HG03103 (cell line): ENCODE data around the gene IL12RB1.
"Not testable (repeated sequence)": the region's sequence is repeated elsewhere in the genome, so short reads cannot be mapped to it uniquely, and the experiment has no call there.

Source experiments
- ATAC-seq: cut with Tn5 transposase; IDR thresholded peaks from one replicate; pipeline ENCODE4 v1.9.1; 2021; ENCODE audit warnings: low read depth; ENCODE audit not compliant: unreplicated experiment

The IL12RB1 gene

DNA sequence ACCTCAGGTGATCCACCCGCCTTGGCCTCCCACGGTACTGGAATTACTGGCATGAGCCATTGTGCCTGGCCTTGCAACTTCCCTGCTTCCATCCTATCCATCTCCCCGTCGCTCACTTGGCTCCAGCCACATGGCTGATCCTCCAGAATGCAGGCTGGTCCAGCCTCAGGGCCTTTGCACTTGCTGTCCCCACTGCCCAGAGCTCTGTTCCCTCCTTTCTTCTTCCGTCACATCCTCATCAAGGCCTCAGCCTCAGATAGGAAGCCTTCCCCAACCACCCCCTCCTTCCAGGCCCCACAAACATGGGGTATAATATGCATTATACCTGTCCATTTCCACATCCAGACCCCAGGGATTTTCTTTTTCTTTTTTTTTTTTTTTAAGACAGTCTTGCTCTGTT lies 27.1 kb upstream of the IL12RB1 start:
- ATAC-seq: no peak

DNA sequence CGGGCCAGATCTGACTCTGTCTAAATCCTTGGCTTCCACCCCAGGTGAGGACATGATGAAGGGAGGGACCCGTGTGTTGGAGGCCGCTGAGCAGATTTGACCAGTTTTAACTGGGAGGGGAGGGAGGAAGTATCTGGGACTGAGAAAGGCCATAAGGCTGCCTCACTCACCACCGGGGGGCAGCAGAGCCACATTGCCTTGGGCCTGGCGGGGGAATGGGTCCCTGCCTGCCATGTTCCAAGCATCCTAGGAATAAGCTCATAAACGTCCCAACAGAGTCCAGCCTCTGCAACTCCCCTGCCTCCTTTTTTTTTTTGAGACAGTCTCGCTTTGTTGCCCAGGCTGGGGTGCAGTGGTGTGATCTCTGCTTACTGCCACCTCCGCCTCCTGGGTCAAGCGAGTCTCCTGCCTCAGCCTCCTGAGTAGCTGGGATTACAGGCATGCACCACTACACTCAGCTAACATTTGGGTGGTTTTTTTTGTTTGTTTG lies 26.3 kb upstream of the IL12RB1 start:
- ATAC-seq: no peak

DNA sequence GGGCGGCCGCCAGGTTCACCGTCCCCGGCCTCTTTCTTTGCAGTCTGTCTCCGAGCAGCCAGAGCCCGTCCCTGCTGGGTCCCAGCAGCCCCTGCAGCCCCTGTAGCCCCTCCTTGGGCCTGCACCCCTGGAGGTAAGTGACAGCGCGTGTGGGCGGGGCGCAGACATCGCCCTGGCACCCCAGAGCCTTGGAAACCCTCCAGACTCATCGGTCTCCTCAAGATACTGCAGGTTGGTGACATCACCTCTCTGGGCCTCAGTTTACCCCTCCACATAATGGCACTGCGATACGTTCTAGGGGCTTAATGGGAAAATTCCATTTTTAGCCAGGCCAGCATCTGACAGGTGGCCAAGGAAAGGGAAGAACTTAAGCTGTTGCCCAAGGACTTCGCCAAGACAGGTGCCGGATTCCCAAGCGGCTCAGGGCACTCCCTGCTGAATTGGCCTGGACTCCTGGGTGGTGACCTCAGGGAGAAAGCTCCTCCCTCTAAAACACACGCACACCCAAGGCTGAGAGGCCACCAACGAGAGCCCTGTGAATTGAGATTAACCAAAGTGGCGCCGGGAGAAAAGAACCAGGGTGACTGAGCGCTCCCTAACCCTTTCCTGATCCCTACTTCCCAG lies 24.0 kb upstream of the IL12RB1 start:
- ATAC-seq: no peak

DNA sequence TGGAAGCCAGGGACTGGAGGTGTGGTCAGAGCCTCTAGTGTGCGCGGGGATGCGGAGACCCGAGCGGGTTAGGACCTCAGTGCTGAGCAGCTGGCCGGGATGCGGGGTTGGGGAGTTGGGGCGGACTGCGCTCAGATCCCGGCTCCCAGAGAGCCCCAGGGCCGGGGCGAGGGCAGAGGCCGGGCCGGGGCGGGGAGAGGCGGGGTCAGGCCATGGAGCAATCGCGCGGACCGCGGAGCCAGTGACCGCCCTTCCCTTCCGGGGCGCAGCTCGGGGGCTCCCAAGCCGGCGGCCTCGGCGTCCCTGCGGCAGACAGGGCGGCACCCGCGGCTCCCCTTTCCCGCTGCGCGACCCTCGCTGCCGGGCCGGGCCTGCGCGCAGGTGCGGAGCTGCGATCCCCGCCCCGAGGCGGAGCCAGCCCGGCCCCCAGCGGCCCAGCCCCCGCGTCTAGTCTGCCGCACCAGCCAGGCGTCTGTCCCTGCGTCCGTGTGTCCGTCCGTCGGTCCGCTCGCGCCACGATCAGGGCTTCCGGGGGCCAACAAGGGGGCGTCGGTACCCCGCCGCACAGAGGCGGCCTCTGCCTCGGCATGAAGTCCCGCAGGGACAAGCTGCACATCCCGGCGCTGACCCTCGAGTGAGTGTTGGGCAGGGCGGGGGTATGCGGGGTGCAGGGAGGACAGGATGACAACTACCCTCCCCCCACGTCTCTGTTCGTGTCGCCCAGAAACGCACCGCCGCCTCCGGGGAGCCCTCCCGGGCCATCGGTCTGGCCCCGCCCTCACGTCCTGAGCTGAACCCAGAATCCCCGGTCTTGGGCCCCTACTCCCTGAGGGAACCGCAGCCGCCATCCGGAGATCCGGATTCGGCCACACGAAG lies 23.2 kb upstream of the IL12RB1 start:
- ATAC-seq: no peak

DNA sequence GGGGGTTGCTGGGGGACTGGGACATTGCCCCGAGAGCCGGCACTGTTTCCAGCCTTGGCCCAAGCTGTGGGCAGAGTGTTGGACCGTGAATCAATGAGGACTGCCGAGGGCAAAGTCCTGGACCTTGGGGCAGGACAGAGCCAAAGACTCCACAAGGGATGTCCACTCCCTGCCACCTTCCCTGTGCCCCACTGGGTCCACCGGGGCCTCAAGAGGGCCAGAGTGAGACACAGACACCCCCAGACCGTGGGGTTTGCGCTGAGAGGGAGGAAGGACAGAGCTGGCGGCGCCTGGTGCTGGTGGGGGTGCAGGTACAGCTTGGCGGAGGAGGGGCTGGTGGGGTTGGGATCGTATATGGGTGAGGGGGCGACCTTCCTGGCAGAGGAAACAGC lies 22.6 kb upstream of the IL12RB1 start:
- ATAC-seq: no peak

DNA sequence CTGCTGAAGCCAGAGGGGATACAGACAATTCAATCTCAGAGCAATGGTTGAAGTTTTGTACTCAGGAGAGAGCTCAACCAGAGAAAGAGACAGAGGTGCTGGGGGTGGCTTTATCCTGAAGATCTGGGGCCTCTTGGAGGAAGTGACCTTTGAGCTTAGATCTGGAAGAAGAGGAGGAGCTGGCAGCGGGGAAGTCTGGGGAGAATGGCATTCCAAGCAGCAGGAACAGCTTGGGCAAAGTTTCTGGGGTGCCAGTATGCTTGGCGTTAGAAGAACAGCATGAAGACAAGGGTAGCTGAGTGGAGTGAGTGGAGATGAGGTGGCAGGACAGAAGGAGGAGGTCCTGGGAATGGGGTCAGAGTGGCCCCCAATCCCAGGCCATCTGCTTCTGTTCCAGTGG lies 22.2 kb upstream of the IL12RB1 start:
- no peak for ATAC-seq

DNA sequence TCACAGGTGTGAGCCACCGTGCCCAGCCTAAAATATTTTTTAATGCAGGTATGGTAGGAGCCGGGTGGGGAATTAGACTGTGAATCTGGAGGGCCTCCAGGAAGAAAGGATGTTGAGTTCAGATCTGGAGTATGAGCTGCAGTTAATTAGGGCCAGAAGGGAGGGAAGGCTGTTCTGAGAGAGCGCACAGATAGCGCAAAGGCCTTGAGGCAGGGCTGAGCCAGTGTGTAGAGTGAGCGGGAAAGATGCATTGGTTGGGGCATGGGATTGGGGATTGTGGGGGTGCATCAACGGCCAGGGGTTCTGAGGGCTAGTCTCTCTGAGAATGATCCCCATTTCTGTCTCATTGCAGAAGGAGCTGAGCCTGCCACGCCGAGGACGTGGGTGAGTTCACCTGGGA lies 20.5 kb upstream of the IL12RB1 start:
- ATAC-seq: no peak

DNA sequence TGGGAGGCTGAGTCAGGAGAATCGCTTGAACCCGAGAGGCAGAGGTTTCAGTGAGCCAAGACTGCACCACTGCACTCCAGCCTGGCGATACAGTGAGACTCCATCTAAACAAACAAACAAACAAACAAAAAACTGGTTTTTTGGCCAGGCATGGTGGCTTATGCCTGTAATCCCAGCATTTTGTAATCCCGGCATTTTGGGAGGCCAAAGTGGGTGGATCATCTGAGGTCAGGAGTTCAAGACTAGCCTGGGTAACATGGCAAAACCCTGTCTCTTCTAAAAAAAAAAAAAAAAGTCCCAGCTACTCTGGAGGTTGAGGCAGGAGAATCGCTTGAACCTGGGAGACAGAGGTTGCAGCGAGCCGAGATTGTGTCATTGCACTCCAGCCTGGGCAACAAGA lies 18.5 kb upstream of the IL12RB1 start:
- ATAC-seq: not testable (repeated sequence)

DNA sequence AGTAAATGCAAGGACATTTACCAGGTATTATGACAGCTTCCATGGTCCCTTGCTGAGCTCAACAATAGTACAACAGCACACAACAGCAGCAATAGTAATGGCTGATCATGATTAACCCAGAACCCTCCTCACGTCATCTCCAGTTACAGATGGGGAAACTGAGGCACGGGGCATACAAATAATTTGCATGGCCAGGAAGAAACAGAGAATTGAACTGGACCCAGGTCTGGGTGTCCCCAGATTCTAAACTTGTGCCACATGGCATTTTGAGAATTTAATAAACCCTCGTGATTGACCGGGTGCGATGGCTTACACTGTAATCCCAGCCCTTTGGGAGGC lies 18.0 kb upstream of the IL12RB1 start:
- ATAC-seq: no peak

DNA sequence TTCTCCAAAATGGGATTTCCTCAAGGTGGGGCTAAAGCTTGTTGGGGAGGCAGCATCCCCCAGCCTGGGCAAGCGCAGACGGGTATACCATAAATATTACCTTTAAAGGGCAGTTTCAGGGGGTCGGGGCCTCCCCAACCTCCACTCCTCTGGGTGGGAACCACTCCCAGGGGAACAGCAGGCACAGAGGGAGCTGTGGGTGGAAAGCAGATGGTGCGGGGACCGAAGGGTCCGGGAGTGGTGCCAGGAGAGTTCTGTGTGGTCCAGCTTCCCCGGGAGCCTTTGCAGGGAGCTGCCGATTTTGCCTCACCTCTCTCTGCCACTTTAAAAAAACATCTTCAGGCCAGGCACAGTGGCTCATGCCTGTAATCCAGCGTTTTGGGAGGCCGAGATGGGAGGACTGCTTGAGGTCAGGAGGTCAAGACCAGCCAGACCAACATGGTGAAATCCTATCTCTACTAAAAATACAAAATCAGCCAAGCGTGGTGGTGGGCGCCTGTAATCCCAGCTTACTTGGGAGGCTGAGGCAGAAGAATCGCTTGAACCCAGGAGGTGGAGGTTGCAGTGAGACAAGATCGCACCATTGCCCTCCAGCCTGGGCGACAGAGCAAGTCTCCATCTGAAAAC lies 16.3 kb upstream of the IL12RB1 start:
- no peak for ATAC-seq

DNA sequence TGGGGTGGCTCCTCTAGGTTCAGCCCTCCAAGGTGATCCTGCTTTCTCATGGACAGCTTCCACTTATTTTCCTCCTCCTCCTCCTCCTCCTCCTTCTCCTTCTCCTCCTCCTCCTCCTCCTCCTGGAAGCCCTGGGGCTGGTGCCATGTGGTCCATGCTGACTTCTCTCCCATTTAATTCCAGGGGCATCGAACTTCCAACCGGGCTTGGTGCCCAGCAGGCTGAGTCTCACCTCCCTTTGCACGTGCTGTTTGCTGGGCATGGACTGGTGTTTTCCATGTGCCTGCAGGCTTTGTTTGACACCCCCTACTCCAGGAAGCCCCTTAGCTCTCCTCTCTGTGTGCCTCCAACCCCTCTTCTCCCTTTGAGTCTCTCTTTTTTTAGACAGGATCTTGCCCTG lies 14.5 kb upstream of the IL12RB1 start:
- no peak for ATAC-seq

DNA sequence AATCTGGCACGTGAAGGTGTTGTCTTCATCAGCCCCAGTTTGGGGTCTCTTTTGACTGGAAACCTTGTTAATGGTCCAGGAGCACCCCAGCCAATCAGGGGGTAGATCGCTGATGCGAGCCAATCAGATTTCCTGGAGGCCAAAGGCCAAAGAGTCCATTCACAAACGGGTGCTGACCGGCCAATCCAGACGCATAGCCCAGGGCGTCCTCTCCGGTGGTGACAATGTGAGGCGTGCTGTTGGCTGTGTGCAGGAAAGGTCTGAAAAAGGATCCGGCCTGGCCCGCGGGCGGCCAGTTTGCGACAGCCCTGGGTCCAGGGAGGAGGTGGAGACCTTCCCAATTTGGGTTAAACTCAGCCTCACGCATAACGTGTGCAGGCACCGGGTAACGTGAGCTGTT lies 14.0 kb upstream of the IL12RB1 start:
- ATAC-seq: no peak

DNA sequence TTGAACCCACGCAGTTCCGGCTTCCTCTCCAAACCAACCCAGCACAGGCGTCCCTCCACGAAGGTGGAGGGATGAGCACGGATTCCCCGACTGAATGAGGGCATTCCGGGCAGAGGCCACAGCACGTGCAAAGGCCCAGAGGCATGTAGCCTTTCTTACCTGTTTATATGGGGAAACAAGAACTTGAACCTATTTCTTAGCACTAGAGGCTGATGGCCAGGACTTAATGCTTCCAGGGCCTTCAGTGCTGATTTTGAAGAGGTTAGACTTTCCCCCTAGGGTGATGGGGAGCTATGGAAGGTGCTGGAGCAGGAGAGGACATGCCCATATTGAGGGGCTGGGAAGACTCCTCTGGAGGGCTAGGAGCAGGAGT lies 12.9 kb upstream of the IL12RB1 start:
- no peak for ATAC-seq

DNA sequence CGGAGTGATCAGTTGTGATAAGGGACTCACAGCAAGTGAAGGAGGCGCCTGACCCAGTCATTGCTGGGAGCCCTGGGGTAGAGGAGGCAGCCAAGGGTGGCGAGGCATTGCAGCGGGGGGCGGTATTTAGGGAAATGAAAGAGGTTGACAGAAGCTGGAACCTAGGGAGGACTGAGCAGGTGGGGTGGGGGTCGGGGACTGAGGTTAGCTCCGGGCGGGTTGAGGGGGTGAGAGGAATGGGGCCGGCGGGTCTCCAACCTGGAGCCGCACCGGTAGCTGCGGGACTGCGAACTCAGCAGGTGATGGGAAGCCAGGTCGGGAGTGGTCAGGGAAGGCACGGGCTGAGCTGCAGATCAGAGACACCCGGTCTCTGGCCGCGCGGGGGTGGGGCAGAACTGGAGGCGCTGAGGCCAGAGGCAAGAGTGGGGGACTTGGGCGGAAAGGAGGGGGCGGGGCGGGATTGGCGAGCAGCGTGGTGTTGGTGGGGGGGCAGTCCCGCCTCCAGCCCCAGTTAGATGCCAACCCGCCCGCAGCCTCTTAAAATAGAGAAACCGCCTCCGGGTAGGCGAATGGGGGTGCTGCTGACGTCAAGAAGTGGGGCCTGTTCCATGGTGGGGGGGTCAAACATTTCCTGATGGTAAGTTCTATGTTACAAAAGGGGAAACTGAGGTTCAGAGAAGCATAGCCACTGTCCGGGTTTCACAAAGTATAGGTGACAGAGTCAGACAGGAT lies 12.3 kb upstream of the IL12RB1 start:
- ATAC-seq: peak; percentile 44

DNA sequence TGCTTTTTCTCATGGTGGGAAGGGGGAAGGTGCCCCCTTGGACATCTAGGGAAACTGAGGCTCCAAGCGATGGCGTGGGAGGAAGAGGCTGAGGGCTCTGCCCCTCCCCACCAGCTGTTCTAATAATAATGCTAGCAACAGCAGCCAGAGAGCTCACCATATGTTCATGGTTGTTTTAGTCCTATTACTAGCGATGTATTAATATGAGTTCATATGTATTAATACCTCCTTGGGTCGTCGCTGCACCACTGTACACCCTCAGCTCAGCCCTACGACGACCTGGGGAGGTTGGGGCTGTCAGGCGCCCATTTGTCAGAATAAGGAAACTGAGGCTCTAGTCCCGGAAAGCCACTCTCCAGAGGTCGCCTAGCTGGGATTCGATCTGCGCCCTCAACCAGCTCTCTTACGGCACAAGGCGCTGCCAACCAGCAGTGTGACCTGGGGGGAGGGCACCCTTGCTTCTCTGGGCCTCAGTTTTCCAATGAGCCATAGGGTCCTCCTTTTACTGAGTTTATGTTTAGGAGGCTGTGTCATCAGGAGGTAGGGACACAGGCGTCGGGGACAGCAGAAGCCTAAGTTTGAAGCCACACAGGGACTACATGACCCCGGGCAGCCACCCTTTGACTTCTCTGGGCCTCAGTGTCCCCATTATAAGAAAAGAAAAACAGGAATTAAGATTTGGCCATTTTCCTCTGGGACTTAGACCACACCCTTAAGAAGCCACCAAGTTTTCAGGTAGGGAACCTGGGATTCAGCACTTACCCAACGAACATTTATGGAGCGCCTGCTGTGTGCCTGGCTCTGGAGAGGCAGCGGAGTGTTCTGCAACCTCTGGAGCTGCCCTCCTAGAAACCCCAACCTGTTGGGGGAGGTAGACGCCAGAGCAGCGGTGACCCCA lies 11.5 kb upstream of the IL12RB1 start:
- no peak for ATAC-seq

DNA sequence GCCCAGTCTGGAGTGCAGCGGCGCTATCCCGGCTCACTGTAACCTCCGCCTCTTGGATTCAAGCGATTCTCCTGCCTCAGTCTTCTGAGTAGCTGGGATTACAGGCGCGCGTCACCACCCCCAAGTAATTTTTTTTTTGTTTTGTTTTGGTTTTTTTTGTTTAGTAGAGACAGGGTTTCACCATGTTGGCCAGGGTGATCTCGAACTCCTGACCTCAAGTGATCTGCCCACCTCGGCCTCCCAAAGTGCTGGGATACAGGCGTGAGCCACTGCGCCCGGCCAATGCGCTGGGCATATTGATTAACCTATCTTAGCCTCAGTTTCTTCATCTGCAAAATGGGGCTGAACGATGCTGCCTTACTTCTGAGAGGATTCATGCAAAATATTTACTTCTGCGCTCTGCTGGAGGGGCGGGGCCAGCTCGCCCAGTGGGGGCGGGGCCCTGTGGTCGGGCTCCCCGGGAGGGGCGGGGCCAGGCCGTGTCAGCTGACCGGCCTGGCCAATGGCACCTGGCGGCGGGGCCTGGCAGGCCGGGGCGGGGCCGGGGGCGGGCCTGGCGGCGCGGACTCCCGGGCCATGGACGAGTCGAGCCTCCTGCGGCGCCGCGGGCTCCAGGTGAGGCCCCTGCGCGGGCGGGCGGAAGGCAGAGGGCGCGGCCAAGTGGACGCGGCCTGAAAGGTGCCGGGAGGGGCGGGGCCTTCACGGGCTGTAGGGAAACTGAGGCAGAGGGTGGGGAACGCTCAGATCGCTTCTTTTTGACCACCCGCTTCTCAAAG lies 10.7 kb upstream of the IL12RB1 start, which contains the start of gene MAST3:
TSS of gene MAST3 (plus strand) at position 562 of the 776 bp plus-strand sequence. CDS start at position 577, 15 bp downstream.
- ATAC-seq: peak; percentile 47

DNA sequence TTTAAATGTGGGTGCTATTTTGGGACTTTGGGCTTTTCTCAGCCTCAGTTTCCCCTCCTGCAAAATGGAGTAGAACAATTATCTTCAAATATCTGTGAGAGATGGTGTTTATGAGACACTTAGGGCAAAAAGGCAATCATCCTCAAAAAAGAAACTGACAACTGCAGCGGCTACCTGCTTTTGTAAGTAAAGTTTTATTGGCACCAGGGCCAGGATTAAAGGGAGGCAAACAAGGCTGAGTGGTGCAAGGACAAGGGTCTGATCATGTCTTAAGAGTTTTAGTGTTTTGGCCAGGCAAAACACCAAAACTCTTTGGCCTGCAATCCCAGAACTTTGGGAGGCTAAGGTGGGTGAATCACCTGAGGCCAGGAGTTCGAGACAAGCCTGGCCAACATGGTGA lies 9.5 kb upstream of the IL12RB1 start:
- ATAC-seq: no peak

DNA sequence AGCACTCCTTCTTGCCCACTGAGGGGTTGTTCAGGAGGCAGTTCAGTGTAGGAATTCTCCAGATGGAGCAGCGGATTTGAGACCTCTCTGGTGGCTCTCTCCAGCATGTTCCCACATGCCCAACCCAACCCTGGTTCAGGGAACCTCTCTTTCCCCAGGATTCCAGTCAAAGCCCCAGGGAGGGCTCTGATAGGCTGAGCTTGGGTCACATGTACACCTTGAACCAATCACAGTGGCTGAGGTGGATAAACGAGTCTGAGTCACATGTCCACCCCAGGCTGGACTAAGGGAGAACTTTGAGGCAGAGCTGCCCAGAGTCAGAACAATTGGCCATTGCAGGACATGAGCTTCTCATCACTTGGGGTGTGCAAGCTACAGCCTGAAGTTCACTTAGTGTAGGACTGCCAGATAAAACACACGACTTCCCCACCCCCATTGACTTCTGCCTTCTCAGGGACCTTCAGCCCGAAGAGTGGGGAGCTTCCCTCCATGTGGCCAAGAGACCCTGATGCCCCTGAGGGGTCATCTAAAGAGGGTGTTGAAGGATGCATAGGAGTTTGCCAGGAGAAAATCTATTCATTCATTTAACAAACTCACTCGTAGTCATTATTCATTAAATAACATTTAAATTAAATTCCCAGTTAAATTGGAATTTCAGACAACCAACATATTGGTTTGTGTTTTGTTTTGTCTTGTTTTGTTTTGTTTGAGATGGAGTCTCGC lies 6.9 kb upstream of the IL12RB1 start:
- ATAC-seq: no peak

DNA sequence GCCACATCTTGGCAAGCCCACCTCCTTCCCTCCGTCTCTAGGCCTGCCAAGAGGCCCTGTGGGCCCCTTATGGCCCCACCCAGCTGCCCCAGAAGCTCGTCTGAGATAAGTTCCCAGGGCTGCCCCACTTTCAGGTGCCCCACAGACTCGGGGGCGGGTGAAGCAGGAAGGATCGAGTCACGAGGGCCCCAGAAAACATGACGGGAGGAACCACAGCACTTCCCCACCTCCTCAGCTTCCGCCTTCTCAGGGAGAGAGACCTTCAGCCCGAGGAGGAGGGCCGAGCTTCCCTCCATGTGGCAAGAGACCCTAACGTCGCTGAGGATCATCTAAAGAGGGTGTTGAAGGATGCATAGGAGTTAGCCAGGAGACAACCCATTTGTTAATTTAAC lies 4.5 kb upstream of the IL12RB1 start:
- no peak for ATAC-seq
